Fibroblast of lung (primary cell): ENCODE data around the gene KCNK6.

ENCODE experiments used
- EZH2 ChIP-seq: IDR thresholded peaks from 2 replicates; pipeline ENCODE4 v1.5.1; 2012; ENCODE audit warnings: low read length, control low read depth, mild to moderate bottlenecking; ENCODE audit errors: missing control alignments
- TF ChIP-seq, protein P1 (sequence below), 2 donors: IDR thresholded peaks in 1 of 2; conservative IDR thresholded peaks in 1 of 2; 1 replicate in 1 of 2; 2 replicates in 1 of 2; pipeline ENCODE4 v1.5.1; 2011 to 2012; ENCODE audit warnings: low read length in 2 of 2, control low read depth in 1 of 2, inconsistent platforms in 1 of 2, low read depth in 1 of 2, mild to moderate bottlenecking in 1 of 2

- TF ChIP-seq, protein P1, sequence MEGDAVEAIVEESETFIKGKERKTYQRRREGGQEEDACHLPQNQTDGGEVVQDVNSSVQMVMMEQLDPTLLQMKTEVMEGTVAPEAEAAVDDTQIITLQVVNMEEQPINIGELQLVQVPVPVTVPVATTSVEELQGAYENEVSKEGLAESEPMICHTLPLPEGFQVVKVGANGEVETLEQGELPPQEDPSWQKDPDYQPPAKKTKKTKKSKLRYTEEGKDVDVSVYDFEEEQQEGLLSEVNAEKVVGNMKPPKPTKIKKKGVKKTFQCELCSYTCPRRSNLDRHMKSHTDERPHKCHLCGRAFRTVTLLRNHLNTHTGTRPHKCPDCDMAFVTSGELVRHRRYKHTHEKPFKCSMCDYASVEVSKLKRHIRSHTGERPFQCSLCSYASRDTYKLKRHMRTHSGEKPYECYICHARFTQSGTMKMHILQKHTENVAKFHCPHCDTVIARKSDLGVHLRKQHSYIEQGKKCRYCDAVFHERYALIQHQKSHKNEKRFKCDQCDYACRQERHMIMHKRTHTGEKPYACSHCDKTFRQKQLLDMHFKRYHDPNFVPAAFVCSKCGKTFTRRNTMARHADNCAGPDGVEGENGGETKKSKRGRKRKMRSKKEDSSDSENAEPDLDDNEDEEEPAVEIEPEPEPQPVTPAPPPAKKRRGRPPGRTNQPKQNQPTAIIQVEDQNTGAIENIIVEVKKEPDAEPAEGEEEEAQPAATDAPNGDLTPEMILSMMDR (conservative IDR thresholded peaks at IDR 0.05 in 1 of 2, IDR thresholded peaks at IDR 0.05 in 1 of 2; ENCODE audit: low read depth in 1 of 2, low read length in 2 of 2), result no peak
- TF ChIP-seq EZH2, result no peak
These were observed 1.3 kb downstream of the KCNK6 start for GRCh38 chr19:38320969-38321339.
